ENCODE results near the gene CHCHD10. TPM values are rescaled to one million over a fixed set of nuclear protein-coding genes. Genes with fewer than 3 reads are reported as not detected.

CHCHD10 gene
- total RNA-seq = 100 to 1,000 TPM; 197 to 212 TPM

GRCh38 chr22:23767673-23768548 lies at the start of gene CHCHD10:
Gene CHCHD10, minus strand, starts transcription at chr22:23767972. Its CDS starts 98 bp downstream, at chr22:23767874.
- ChIA-PET POLR2A (interaction anchor here (0.5 to 2.3 kb wide), 16 partner anchors 10 to 1976 kb away, joined by 3 to 11 read pairs (median 3); partner anchors contain the start of gene ZNF70), CTCF (interaction anchor here (1.0 to 5.4 kb wide), 6 partner anchors 15 to 175 kb away, joined by 3 to 48 read pairs (median 4); partner anchors contain the start of gene MIF)
- H3K27me3 Mint-ChIP-seq = no peaks in the 10 kb centered on the region
- H3K4me1 Mint-ChIP-seq (ENCODE audit: low read depth) = peaks cover 41% of the 10 kb centered on the region
- H3K4me3 Mint-ChIP-seq = peak within 1 kb of the TSS; percentile 81
- DNase-seq = peak; percentile 85
- H3K9me3 Mint-ChIP-seq = no peaks in the 10 kb centered on the region
- H3K36me3 Mint-ChIP-seq (ENCODE audit: low read depth) = peaks cover 16% of the 10 kb centered on the region
- peak within 1 kb of the TSS; percentile 81 for H3K27ac Mint-ChIP-seq
- intact Hi-C loops (cut with micrococcal nuclease) = loop anchor here (5.0 kb wide), 1 partner anchor 79 kb away; no protein-coding TSS in a partner anchor
- peak; percentile 66 for ATAC-seq
- peak; percentile 85 for TF ChIP-seq CTCF (IDR thresholded peaks at IDR 0.05)

GRCh38 chr22:23817146-23817545 lies 49.4 kb upstream of the CHCHD10 start:
- intact Hi-C loops (cut with micrococcal nuclease) = no loop called here
- Mint-ChIP-seq H3K4me3 (no peak overlapping the region), H3K27me3 (no peaks in the 10 kb centered on the region), H3K4me1 (ENCODE audit: low read depth) (peaks cover 10% of the 10 kb centered on the region), H3K9me3 (no peaks in the 10 kb centered on the region), H3K27ac (no peak overlapping the region), H3K36me3 (ENCODE audit: low read depth) (peaks cover 34% of the 10 kb centered on the region)
- no peak for ATAC-seq
- DNase-seq = no peak
- no peak for TF ChIP-seq CTCF (IDR thresholded peaks at IDR 0.05)
- CTCF ChIA-PET = no interaction called here
- POLR2A ChIA-PET = no interaction called here

- Mint-ChIP-seq H3K9me3 (no peaks in the 10 kb centered on the region), H3K27me3 (no peaks in the 10 kb centered on the region), H3K36me3 (ENCODE audit: low read depth) (peaks cover 34% of the 10 kb centered on the region), H3K4me3 (no peak overlapping the region), H3K4me1 (ENCODE audit: low read depth) (peaks cover 10% of the 10 kb centered on the region), H3K27ac (no peak overlapping the region)
- POLR2A ChIA-PET = no interaction called here
- ATAC-seq (no peak), DNase-seq (no peak)
- intact Hi-C loops (cut with micrococcal nuclease) = no loop called here
- TF ChIP-seq CTCF (IDR thresholded peaks at IDR 0.05) = no peak
- CTCF ChIA-PET = no interaction called here
Observed at GRCh38 chr22:23816156-23816976, 48.6 kb upstream of the CHCHD10 start.

- Mint-ChIP-seq H3K27me3 (no peaks in the 10 kb centered on the region), H3K4me1 (ENCODE audit: low read depth) (peaks cover 4% of the 10 kb centered on the region), H3K9me3 (no peaks in the 10 kb centered on the region), H3K27ac (no peak overlapping the region), H3K36me3 (ENCODE audit: low read depth) (peaks cover 38% of the 10 kb centered on the region), H3K4me3 (no peak overlapping the region)
- no peak for DNase-seq
- no peak for TF ChIP-seq CTCF (IDR thresholded peaks at IDR 0.05)
- ChIA-PET CTCF (no interaction called here), POLR2A (no interaction called here)
- ATAC-seq = no peak
- intact Hi-C loops (cut with micrococcal nuclease) = no loop called here
Observed at GRCh38 chr22:23815541-23816155, 47.9 kb upstream of the CHCHD10 start.
